OCI-LY1 (cell line): ENCODE results near the gene UST.

ENCODE experiments used
- CTCF ChIP-seq: fragments of 200-600 bp; sonication (generic), shearing (Covaris generic); IDR thresholded peaks from 2 replicates; pipeline ENCODE4 v1.5.1; 2017; ENCODE audit warnings: mild to moderate bottlenecking, antibody characterized with exemption, low read length, moderate library complexity, mixed read lengths
- EZH2 ChIP-seq: fragments of 200-600 bp; sonication (generic), shearing (Covaris generic); IDR thresholded peaks from 2 replicates; pipeline ENCODE4 v1.8.0; 2017; ENCODE audit warnings: borderline replicate concordance, mixed run types, mild to moderate bottlenecking, antibody characterized with exemption, low read length, moderate library complexity, mixed read lengths

- TF ChIP-seq CTCF, result no peak
- no peak for TF ChIP-seq EZH2
Measured at GRCh38 chr6:148873154-148873553, 126.3 kb downstream of the UST start.
